GM12878 (cell line): ENCODE results near the gene PRKG1. TPM values are rescaled to one million over a fixed set of nuclear protein-coding genes. Genes with fewer than 3 reads are reported as not detected.

Experiments
- ATAC-seq: fragments of 200-7000 bp; cut with Tn5 transposase; 3 replicates; pipeline ENCODE4 v1.9.1; 2020; ENCODE audit warnings: mild to moderate bottlenecking, moderate library complexity
- BruUV-seq: library from RNA; stranded (reverse); fragments of 400-500 nt; replicated peaks from 2 replicates; lab custom pipeline; 2021; lab: Mats Ljungman, UMichigan
- CTCF ChIA-PET: fragments of 300-600 bp; sonication (Branson Sonifier 250); formaldehyde crosslinking; extraction: SDS; loops from one replicate; lab custom pipeline; 2021; ENCODE audit warnings: inconsistent platforms; lab: Yijun Ruan, JAX
- POLR2A ChIA-PET: fragments of 350-600 bp; formaldehyde crosslinking; extraction: SDS; loops from one replicate; lab custom pipeline; 2021; ENCODE audit warnings: inconsistent platforms; lab: Charles Lee
- RAD21 ChIA-PET: fragments of 300-600 bp; sonication (Branson Sonifier 250); formaldehyde crosslinking; loops from one replicate; lab custom pipeline; 2023; ENCODE audit warnings: antibody characterized with exemption; ENCODE audit not compliant: unreplicated experiment; lab: Charles Lee
- SMC1A ChIA-PET: fragments of 300-600 bp; sonication (Branson Sonifier 250); formaldehyde crosslinking; loops from one replicate; lab custom pipeline; 2023; ENCODE audit not compliant: unreplicated experiment, uncharacterized antibody; lab: Charles Lee
- DNase-seq: peaks from one replicate; pipeline ENCODE4 v3.0.0-alpha.2; 2011; ENCODE audit warnings: low read depth, low spot score
- FAIRE-seq: peaks from 3 replicates; lab custom pipeline; 2011; peaks lifted over from hg19 to GRCh38; lab: Jason Lieb, UNC
- H2AFZ ChIP-seq: 2 replicates; pipeline ENCODE4 v1.6.0; 2011; ENCODE audit warnings: low read depth, low read length, control low read depth; ENCODE audit not compliant: control insufficient read depth
- H3K27ac ChIP-seq: 2 replicates; pipeline ENCODE4 v1.5.1; 2011; ENCODE audit warnings: control low read depth; ENCODE audit not compliant: control insufficient read depth, insufficient read depth
- H3K27me3 ChIP-seq, 2 experiments: replicated peaks in 1 of 2; 2 replicates each; pipeline versions ENCODE4 v1.6.0 to v1.6.1; 2011; ENCODE audit warnings: low read length in 1 of 2; ENCODE audit not compliant: control insufficient read depth in 2 of 2, insufficient read depth in 2 of 2
- H3K36me3 ChIP-seq, 2 experiments: 2 replicates each; pipeline ENCODE4 v1.5.1; 2011; ENCODE audit warnings: low read length in 1 of 2; ENCODE audit not compliant: control insufficient read depth in 2 of 2, insufficient read depth in 2 of 2
- H3K4me1 ChIP-seq: 2 replicates; pipeline ENCODE4 v1.6.1; 2011; ENCODE audit warnings: mild to moderate bottlenecking, low read length, moderate library complexity, mixed read lengths; ENCODE audit not compliant: control insufficient read depth, insufficient read depth
- H3K4me2 ChIP-seq: 2 replicates; pipeline ENCODE4 v1.6.0; 2011; ENCODE audit warnings: control low read depth; ENCODE audit not compliant: control insufficient read depth, insufficient read depth
- H3K4me3 ChIP-seq: fragments of 200-600 bp; sonication (generic); 2 replicates; pipeline ENCODE4 v1.5.1; 2016
- H3K79me2 ChIP-seq: 2 replicates; pipeline ENCODE4 v1.6.0; 2011; ENCODE audit warnings: low read length; ENCODE audit not compliant: control insufficient read depth, insufficient read depth
- H3K9ac ChIP-seq: 2 replicates; pipeline ENCODE4 v1.8.0; 2011; ENCODE audit warnings: low read length, control low read depth, mixed read lengths; ENCODE audit not compliant: control insufficient read depth, insufficient read depth
- H3K9me3 ChIP-seq: replicated peaks from 3 replicates; pipeline ENCODE4 v1.5.1; 2011; ENCODE audit warnings: mild to moderate bottlenecking, low read length; ENCODE audit not compliant: control insufficient read depth, insufficient read depth
- H4K20me1 ChIP-seq: 2 replicates; pipeline ENCODE4 v1.6.0; 2011; ENCODE audit not compliant: control insufficient read depth, insufficient read depth
- CHD1 ChIP-seq: IDR thresholded peaks from 2 replicates; pipeline ENCODE4 v1.6.1; 2012; ENCODE audit warnings: low read depth, low read length, improper control_type of control experiment
- FOXK2 ChIP-seq: fragments of 450-650 bp; IDR thresholded peaks from 2 replicates; pipeline ENCODE4 v1.6.1; 2017; ENCODE audit warnings: mild to moderate bottlenecking, moderate library complexity
- JUND ChIP-seq: IDR thresholded peaks from 2 replicates; pipeline ENCODE4 v1.6.1; 2012; ENCODE audit warnings: low read depth, mild to moderate bottlenecking, low read length, improper control_type of control experiment, moderate library complexity
- KAT2A ChIP-seq: conservative IDR thresholded peaks from 2 replicates; pipeline ENCODE4 v1.6.1; 2011; ENCODE audit warnings: low read depth, low read length; ENCODE audit not compliant: control insufficient read depth
- MTA2 ChIP-seq: fragments of 450-650 bp; IDR thresholded peaks from 2 replicates; pipeline ENCODE4 v1.6.1; 2016; ENCODE audit warnings: low read depth, mild to moderate bottlenecking, moderate library complexity
- RFX5 ChIP-seq: IDR thresholded peaks from 2 replicates; pipeline ENCODE4 v1.6.1; 2011; ENCODE audit warnings: low read depth, low read length, improper control_type of control experiment
- SMARCA5 ChIP-seq: fragments of 450-650 bp; IDR thresholded peaks from 2 replicates; pipeline ENCODE4 v1.6.1; 2017; ENCODE audit warnings: mild to moderate bottlenecking
- TARDBP ChIP-seq: IDR thresholded peaks from 2 replicates; pipeline ENCODE4 v1.6.1; 2016; ENCODE audit warnings: borderline replicate concordance
- WGBS: methylation state at CpG from one replicate; pipeline ENCODE4 v1.1.6; 2016; ENCODE audit warnings: low lambda C conversion rate; ENCODE audit not compliant: insufficient replicate concordance, insufficient coverage; ENCODE audit errors: missing lambda C conversion rate; 5-methylcytosine and 5-hydroxymethylcytosine counted together
- in situ Hi-C: fragments of 300-500 bp; cut with MboI; formaldehyde crosslinking; loops from 9 replicates; pipeline ENCODE4 v1.14.3; 2018; ENCODE audit warnings: mixed read lengths
- intact Hi-C: fragments of 100-400 bp; cut with micrococcal nuclease; formaldehyde crosslinking; loops from one replicate; pipeline ENCODE4 v1.14.2; 2022; ENCODE audit not compliant: unreplicated experiment
- polyA plus RNA-seq, 11 experiments: library from polyadenylated mRNA; depleted of rRNA in 4 of 11; unstranded in 6 of 11; stranded (reverse) in 5 of 11; fragments of >200 nt; fragmentation: Nextera tagmentation in 4 of 11; fragmentation: Illumina TruSeq in 1 of 11; extraction: Ambion mirVana in 4 of 11; extraction: Trizol in 1 of 11; gene quantifications; 1 replicate in 1 of 11; 2 replicates in 10 of 11; pipeline versions ENCODE4 v1.2.1 to v1.2.3, GENCODE V29; 2011 to 2016; ENCODE audit warnings: inconsistent platforms in 2 of 11, missing spikeins in 2 of 11, low read depth in 1 of 11
- total RNA-seq, 4 experiments: library from RNA; depleted of rRNA in 3 of 4; stranded (reverse); fragments of >200 nt in 3 of 4; fragmentation: Illumina TruSeq in 1 of 4; extraction: Trizol in 1 of 4; gene quantifications; 2 replicates each; pipeline versions ENCODE4 v1.2.1 to v1.2.3, GENCODE V29; 2013 to 2021
- TF ChIP-seq, protein P1 (sequence below): fragments of 450-650 bp; formaldehyde crosslinking; IDR thresholded peaks from 2 replicates; pipeline ENCODE4 v1.4.0; 2022; ENCODE audit warnings: mild to moderate bottlenecking, moderate library complexity
- TF ChIP-seq, protein P2 (sequence below): fragments of 450-650 bp; IDR thresholded peaks from 2 replicates; pipeline ENCODE4 v1.6.1; 2017; ENCODE audit warnings: borderline replicate concordance

Gene PRKG1
- total and polyA plus RNA-seq, 10 of the 15 experiments (the other 5 are each of a cell fraction or from before 2014, with no cell fraction given): 0.04 to 0.05 TPM; not detected in 8

- TF ChIP-seq, protein P1, sequence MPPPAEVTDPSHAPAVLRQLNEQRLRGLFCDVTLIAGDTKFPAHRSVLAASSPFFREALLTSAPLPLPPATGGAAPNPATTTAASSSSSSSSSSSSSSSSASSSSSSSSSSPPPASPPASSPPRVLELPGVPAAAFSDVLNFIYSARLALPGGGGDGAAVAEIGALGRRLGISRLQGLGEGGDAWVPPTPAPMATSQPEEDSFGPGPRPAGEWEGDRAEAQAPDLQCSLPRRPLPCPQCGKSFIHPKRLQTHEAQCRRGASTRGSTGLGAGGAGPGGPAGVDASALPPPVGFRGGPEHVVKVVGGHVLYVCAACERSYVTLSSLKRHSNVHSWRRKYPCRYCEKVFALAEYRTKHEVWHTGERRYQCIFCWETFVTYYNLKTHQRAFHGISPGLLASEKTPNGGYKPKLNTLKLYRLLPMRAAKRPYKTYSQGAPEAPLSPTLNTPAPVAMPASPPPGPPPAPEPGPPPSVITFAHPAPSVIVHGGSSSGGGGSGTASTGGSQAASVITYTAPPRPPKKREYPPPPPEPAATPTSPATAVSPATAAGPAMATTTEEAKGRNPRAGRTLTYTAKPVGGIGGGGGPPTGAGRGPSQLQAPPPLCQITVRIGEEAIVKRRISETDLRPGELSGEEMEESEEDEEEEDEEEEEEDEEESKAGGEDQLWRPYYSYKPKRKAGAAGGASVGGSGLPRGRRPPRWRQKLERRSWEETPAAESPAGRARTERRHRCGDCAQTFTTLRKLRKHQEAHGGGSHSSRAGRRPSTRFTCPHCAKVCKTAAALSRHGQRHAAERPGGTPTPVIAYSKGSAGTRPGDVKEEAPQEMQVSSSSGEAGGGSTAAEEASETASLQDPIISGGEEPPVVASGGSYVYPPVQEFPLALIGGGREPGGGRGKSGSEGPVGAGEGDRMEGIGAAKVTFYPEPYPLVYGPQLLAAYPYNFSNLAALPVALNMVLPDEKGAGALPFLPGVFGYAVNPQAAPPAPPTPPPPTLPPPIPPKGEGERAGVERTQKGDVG (CRISPR knock-in tag): no peak
Measured at GRCh38 chr10:51406581-51406980, 332.3 kb downstream of the PRKG1 start (continued).

DNA sequence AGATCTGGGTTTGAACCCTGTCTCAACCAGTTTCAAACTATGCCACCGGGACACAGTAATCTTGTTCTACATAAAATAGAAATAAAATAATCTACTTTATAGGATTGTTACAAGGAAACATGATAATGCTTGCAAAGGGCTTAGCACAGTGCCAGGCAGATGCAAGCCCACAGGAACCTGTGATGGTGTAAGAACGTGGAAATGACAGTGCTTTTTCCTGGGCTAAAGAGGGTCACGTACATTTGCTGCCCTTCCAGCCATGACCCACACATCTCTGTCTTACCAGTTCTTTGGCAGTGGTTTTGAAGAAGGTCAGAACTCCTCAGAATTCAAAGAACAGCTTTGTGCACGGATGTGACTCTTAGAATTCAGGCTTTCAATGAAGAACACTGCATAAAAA, 342.2 kb downstream of the PRKG1 start:
- intact Hi-C loops: no loop called here
- ChIA-PET POLR2A (no interaction called here), RAD21 (no interaction called here), CTCF (no interaction called here), SMC1A (no interaction called here)
- no peaks in the 10 kb centered on the region for H3K27me3 ChIP-seq
- no peaks in the 10 kb centered on the region for H3K36me3 ChIP-seq
- no TSS peak for BruUV-seq
- in situ Hi-C loops: no loop called here
- H2AFZ ChIP-seq: no peak overlapping the region
- 17% methylated on average over 4 of the region's 4 CpGs for WGBS
- DNase-seq (no peak), ATAC-seq (no peak), FAIRE-seq (no peak)
- H3K9me3 ChIP-seq: no peaks in the 10 kb centered on the region
- H3K4me3 ChIP-seq: no peak overlapping the region
- H3K9ac ChIP-seq: no peak overlapping the region
- H3K27ac ChIP-seq: no peak overlapping the region
- no peaks in the 10 kb centered on the region for H3K4me1 ChIP-seq
- no peak overlapping the region for H3K4me2 ChIP-seq
- H4K20me1 ChIP-seq: no peaks in the 10 kb centered on the region
- no peak for TF ChIP-seq KAT2A
- TF ChIP-seq RFX5: no peak
- no peak for TF ChIP-seq SMARCA5
- TF ChIP-seq, protein P2, sequence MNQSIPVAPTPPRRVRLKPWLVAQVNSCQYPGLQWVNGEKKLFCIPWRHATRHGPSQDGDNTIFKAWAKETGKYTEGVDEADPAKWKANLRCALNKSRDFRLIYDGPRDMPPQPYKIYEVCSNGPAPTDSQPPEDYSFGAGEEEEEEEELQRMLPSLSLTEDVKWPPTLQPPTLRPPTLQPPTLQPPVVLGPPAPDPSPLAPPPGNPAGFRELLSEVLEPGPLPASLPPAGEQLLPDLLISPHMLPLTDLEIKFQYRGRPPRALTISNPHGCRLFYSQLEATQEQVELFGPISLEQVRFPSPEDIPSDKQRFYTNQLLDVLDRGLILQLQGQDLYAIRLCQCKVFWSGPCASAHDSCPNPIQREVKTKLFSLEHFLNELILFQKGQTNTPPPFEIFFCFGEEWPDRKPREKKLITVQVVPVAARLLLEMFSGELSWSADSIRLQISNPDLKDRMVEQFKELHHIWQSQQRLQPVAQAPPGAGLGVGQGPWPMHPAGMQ: no peak
- no peak for TF ChIP-seq MTA2
- no peak for TF ChIP-seq CHD1
- no peak for TF ChIP-seq JUND
- no peak for TF ChIP-seq TARDBP
- no peak for TF ChIP-seq FOXK2
- H3K79me2 ChIP-seq: no peaks in the 10 kb centered on the region
